Ishikawa (cell line): ENCODE measurements around the gene ARHGAP8.

Source experiments
- CEBPB ChIP-seq: IDR thresholded peaks from 2 replicates; pipeline ENCODE4 v1.6.1; 2012
- CREB1 ChIP-seq: IDR thresholded peaks from 2 replicates; pipeline ENCODE4 v1.6.1; 2012; ENCODE audit warnings: low read depth
- EGR1 ChIP-seq: IDR thresholded peaks from 2 replicates; pipeline ENCODE4 v1.6.1; 2012
- EP300 ChIP-seq: IDR thresholded peaks from 2 replicates; pipeline ENCODE4 v1.6.1; 2012; ENCODE audit warnings: borderline replicate concordance
- FOXM1 ChIP-seq: IDR thresholded peaks from 2 replicates; pipeline ENCODE4 v1.6.1; 2012; ENCODE audit warnings: low read depth, borderline replicate concordance
- NFIC ChIP-seq: IDR thresholded peaks from 2 replicates; pipeline ENCODE4 v1.6.1; 2012
- RAD21 ChIP-seq: IDR thresholded peaks from 2 replicates; pipeline ENCODE4 v1.6.1; 2012; ENCODE audit warnings: low read depth
- TAF1 ChIP-seq: IDR thresholded peaks from 2 replicates; pipeline ENCODE4 v1.6.1; 2012; ENCODE audit warnings: low read depth, mild to moderate bottlenecking
- TCF12 ChIP-seq: IDR thresholded peaks from 2 replicates; pipeline ENCODE4 v1.6.1; 2012; ENCODE audit warnings: low read depth
- TEAD4 ChIP-seq: IDR thresholded peaks from 2 replicates; pipeline ENCODE4 v1.6.1; 2012
- YY1 ChIP-seq: IDR thresholded peaks from 2 replicates; pipeline ENCODE4 v1.6.1; 2012; ENCODE audit warnings: low read depth
- ZBTB7A ChIP-seq: IDR thresholded peaks from 2 replicates; pipeline ENCODE4 v1.6.1; 2012; ENCODE audit warnings: low read depth
- TF ChIP-seq, protein P1 (sequence below): IDR thresholded peaks from 2 replicates; pipeline ENCODE4 v1.6.1; 2012
- TF ChIP-seq, protein P2 (sequence below): IDR thresholded peaks from 2 replicates; pipeline ENCODE4 v1.6.1; 2012
- TF ChIP-seq, protein P3 (sequence below): IDR thresholded peaks from 2 replicates; pipeline ENCODE4 v1.6.1; 2012; ENCODE audit warnings: low read depth, mild to moderate bottlenecking

The ARHGAP8 gene

DNA sequence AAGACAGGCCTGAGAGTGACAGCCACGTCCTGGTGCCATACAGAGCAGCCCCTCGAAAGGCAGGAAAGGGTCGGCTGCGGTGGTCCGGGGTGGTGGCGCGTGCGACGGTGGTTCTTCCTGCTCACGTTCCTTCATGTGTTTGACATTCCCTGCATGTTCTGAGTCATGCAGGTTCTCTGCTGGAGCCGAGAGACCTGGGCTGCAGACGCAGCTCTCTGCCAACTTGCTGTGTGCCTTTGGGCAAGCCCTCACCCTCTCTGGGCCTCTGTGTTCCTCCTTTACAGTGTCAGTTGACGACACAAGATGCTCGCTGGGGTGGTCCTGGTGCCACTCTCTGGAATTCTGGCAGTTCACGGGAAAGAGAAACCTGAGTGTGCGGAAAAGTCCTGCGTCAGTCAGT lies 12.0 kb downstream of the ARHGAP8 start:
- TF ChIP-seq, protein P1, sequence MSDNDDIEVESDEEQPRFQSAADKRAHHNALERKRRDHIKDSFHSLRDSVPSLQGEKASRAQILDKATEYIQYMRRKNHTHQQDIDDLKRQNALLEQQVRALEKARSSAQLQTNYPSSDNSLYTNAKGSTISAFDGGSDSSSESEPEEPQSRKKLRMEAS = no peak
- no peak for TF ChIP-seq TEAD4
- no peak for TF ChIP-seq TAF1
- no peak for TF ChIP-seq NFIC
- no peak for TF ChIP-seq CREB1
- TF ChIP-seq, protein P2, sequence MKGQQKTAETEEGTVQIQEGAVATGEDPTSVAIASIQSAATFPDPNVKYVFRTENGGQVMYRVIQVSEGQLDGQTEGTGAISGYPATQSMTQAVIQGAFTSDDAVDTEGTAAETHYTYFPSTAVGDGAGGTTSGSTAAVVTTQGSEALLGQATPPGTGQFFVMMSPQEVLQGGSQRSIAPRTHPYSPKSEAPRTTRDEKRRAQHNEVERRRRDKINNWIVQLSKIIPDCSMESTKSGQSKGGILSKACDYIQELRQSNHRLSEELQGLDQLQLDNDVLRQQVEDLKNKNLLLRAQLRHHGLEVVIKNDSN = no peak

DNA sequence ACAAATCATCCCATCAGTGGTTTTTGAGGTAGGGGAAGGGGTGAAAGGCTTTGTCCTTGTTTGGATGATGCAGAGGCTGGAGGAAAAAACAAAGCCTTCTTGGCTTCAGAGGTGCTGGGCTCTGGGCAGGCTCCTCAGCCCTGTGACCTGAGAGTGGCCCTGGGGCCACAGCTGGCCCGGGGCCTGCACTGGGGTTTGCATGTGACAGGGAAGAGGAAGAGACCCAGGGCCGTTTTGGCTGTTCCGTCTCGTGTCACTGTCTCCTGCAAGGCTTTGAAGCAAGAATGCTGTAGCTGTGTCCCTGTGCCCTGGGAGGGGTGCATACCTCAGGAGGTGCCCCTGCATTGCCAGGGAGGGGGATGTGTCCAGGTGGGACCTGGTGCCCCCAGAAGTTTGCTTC lies 12.6 kb downstream of the ARHGAP8 start:
- no peak for TF ChIP-seq CREB1
- no peak for TF ChIP-seq CEBPB
- no peak for TF ChIP-seq TEAD4
- TF ChIP-seq FOXM1 = no peak
- TF ChIP-seq TCF12 = no peak
- no peak for TF ChIP-seq EGR1
- no peak for TF ChIP-seq YY1
- no peak for TF ChIP-seq ZBTB7A
- TF ChIP-seq, protein P2 = no peak
- TF ChIP-seq EP300 = no peak
- TF ChIP-seq, protein P1 = no peak
- no peak for TF ChIP-seq TAF1
- TF ChIP-seq RAD21 = no peak

DNA sequence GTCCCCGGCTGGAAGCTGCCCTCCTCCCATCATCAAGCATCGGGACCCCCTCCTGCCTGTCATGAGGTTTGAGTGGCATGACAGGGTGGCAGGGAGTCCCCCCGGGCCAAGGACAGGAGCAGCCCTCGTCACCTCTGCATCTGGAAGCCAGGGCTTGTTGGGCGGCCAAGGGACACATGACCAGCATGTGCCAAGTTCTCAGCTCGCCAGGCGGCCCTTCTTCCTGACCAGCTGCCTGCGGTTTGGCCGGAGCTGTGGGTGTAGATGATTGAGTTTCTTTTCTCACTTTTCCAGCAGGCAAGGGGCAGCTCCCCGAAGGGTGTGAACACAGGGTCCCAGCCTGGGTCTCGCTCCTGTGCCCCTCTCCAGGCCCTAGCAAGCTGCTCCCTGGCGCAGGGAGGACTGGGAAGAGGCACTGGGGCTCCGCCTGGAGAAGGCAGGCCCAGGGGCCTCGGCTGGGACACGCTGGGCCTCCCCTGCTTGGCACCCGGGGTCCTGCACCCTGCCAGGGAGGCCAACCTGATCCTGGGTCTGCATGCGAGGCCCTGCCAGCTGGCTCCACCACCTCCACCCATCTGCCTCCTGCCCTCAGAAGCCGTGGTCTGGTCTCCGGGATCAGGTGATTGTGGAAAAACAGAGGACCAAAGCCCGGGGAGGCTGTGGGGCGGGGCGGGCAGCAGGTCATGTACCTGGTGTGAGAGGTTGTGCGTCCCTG lies 13.4 kb downstream of the ARHGAP8 start:
- TF ChIP-seq, protein P3, sequence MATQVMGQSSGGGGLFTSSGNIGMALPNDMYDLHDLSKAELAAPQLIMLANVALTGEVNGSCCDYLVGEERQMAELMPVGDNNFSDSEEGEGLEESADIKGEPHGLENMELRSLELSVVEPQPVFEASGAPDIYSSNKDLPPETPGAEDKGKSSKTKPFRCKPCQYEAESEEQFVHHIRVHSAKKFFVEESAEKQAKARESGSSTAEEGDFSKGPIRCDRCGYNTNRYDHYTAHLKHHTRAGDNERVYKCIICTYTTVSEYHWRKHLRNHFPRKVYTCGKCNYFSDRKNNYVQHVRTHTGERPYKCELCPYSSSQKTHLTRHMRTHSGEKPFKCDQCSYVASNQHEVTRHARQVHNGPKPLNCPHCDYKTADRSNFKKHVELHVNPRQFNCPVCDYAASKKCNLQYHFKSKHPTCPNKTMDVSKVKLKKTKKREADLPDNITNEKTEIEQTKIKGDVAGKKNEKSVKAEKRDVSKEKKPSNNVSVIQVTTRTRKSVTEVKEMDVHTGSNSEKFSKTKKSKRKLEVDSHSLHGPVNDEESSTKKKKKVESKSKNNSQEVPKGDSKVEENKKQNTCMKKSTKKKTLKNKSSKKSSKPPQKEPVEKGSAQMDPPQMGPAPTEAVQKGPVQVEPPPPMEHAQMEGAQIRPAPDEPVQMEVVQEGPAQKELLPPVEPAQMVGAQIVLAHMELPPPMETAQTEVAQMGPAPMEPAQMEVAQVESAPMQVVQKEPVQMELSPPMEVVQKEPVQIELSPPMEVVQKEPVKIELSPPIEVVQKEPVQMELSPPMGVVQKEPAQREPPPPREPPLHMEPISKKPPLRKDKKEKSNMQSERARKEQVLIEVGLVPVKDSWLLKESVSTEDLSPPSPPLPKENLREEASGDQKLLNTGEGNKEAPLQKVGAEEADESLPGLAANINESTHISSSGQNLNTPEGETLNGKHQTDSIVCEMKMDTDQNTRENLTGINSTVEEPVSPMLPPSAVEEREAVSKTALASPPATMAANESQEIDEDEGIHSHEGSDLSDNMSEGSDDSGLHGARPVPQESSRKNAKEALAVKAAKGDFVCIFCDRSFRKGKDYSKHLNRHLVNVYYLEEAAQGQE = no peak
- no peak for TF ChIP-seq RAD21
- TF ChIP-seq CEBPB = no peak
- TF ChIP-seq TCF12 = no peak
- no peak for TF ChIP-seq TAF1
- TF ChIP-seq, protein P1 = no peak

DNA sequence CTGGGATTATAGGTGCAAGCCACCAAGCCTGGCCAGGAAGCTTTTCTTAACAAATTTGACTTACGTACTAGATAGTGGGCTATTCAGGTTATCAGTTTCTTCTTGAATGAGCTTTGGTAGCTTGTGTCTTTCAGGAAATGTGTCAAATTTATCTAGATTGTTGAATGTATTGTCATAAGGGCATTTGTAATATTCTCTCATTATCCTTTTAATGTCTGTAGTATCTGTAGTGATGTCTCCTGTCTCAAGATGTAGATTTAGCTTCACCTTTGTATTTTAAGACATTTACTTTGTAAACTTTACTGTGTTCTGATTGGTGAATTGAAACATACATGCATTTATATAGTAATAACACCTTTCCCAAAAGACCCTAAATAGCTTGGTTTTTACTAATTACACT lies 20.7 kb downstream of the ARHGAP8 start:
- TF ChIP-seq, protein P2 = no peak
- TF ChIP-seq TEAD4 (no peak), CEBPB (no peak), TCF12 (no peak), NFIC (no peak), EP300 (no peak), YY1 (no peak), ZBTB7A (no peak), FOXM1 (no peak), EGR1 (no peak), CREB1 (no peak), RAD21 (no peak), TAF1 (no peak)
- TF ChIP-seq, protein P3 = no peak
- TF ChIP-seq, protein P1 = no peak

DNA sequence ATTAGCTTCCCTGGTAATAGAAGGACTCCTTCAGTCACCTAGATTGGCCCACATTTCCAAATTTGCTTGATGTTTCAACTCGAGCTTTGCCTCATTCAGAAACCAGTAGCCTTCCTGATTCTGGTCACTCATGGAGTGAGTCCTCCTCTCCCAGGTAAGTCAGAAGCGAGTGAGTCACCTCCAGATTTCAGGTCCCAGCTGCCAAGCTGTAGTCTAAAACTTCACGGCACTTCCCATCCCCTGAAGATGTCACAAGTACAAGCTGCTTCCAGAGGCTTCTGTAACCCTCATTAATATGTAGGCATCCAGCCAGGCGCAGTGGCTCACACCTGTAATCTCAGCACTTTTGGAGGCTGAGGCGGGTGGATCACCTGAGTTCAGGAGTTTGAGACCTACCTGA lies 23.5 kb downstream of the ARHGAP8 start:
- TF ChIP-seq EP300 (no peak), NFIC (no peak), TCF12 (no peak), TEAD4 (no peak), ZBTB7A (no peak), CEBPB (no peak), YY1 (no peak), FOXM1 (no peak), RAD21 (no peak), EGR1 (no peak), TAF1 (no peak), CREB1 (no peak)
- TF ChIP-seq, protein P2 = no peak
- TF ChIP-seq, protein P1 = no peak
- TF ChIP-seq, protein P3 = no peak
